Activated CD4-positive, alpha-beta T cell treated with anti-CD3 and anti-CD28 coated beads for 1 hour (primary cell): Measurements from ENCODE around the gene CCND1.
A peak's percentile ranks its signal among the peaks of the same experiment; 100 is the strongest.

Experiments
- DNase-seq: peaks from one replicate; pipeline ENCODE4 v3.0.0-alpha.2; 2020

The CCND1 gene

DNA sequence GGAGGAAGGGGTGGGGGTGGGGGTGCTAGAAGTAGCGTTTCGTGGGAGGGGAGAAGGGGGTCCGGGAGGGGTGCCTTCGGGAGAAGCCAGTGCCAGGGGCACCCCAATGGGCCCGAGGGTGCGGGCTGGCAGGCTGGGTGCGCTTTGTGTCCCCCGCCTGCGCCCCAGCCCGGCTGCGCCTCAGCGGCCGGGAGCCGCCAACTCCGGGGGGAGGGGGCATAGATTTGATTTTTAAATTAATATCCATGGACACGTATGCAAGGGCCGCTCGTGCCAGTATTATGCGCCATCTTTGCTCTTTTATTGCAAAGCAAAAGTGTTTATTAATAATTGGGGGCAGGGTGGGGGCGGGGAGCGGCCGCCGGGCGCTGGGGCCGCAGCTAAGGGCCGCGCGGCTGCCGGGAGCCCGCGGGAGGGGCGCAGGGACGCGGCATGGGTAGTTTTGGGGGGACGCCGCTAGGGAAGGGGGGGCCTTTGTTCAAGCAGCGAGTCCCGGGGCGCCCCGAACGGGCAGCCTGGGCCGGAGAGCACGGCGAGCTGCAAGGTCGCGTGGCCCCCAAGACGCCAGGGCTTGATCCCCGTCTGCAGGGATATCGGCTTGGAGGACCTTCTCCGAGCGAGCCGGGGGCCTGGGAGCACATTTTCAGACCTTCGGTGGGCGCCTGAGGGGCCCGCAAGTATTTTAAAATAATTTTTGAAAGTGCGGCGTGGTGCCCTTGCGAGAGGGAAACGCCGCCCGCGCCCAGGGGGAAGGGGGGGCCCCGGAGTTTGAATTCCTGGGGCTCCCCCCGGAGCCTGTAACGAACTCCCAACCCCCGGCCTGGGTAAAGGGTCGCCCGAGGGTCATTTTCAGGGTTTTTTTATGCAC is 959 bp downstream of the CCND1 start:
- DNase-seq: no peak

- DNase-seq: peak; percentile 31
These were observed 1.6 kb downstream of the CCND1 start for GRCh38 chr11:69642549-69642912.

DNA sequence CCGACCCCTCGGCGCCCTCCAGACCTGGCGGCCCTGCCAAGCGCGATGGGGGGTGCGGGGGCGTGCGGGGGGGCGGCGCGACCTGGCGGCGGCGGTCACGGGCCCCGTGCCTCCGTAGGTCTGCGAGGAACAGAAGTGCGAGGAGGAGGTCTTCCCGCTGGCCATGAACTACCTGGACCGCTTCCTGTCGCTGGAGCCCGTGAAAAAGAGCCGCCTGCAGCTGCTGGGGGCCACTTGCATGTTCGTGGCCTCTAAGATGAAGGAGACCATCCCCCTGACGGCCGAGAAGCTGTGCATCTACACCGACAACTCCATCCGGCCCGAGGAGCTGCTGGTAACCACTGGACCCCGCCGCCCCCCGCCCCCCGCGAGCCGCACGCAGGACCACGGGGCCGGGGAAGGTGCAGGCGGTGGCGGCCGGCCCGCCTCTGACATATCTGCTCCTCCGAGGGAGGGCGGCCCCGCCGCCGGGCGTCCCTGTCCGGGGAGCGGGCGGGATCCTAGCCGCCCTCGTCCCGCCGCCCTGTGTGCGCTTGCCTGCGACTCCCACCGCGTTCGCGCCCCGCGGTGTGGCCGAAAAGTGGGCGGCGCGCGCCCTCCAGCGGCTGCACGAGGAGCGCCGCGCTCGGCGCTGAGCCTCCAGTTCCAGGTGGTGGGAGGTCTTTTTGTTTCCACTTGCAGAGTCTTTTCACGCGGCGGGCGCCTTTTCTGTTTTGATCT is 2.1 kb downstream of the CCND1 start:
- peak; percentile 71 for DNase-seq

- no peak for DNase-seq
These were observed 2.7 kb downstream of the CCND1 start for GRCh38 chr11:69643646-69644045.

GRCh38 chr11:69644071-69644961 is 3.4 kb downstream of the CCND1 start:
- no peak for DNase-seq

GRCh38 chr11:69644962-69645675 is 4.2 kb downstream of the CCND1 start:
- no peak for DNase-seq

DNA sequence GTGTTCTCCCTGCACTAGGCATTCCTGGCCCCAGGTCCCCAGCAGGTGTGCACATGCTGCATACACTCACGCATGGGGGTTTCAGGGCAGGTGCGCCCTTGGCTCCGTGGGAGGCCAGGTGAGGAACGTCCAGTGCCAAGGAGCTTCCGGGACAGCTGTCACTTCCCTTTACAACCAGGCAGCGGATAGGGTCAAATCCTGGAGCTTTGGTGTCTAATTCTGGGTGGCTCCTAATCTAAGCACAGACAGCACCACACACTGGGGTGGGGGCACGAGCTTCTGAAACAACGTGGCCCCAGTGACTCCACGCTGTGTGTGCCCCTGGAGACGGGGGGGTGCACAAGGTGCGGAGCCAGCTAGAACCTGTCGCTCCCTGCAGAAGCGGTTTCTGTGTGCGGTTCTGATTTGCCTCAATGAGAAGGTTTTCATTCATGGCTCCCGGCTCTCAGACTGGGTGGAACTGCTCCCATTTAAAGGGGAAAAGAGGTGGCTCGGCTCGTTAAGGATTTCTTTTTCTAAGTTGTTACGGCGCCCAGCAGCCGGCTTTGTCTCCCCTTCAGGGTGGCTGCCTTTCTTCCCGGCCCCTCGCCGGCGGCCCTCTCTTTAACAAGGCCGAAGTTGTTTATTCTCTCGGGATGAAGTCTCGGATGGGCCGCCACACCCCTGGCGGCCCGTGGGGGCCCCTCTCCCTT is 5.0 kb downstream of the CCND1 start:
- no peak for DNase-seq

GRCh38 chr11:69646493-69647389 is 5.8 kb downstream of the CCND1 start:
- no peak for DNase-seq

GRCh38 chr11:69647390-69647748 is 6.4 kb downstream of the CCND1 start:
- no peak for DNase-seq

- DNase-seq: no peak
These were observed 7.0 kb downstream of the CCND1 start for GRCh38 chr11:69647761-69648497.

- no peak for DNase-seq
These were observed 8.0 kb downstream of the CCND1 start for GRCh38 chr11:69648679-69649575.

GRCh38 chr11:69649576-69649900 is 8.6 kb downstream of the CCND1 start:
- no peak for DNase-seq

GRCh38 chr11:69650081-69650831 is 9.3 kb downstream of the CCND1 start:
- DNase-seq: no peak

- no peak for DNase-seq
These were observed 9.9 kb downstream of the CCND1 start for GRCh38 chr11:69650832-69651344.

GRCh38 chr11:69651834-69652620 is 11.1 kb downstream of the CCND1 start:
- no peak for DNase-seq

GRCh38 chr11:69652999-69653398 is 12.0 kb downstream of the CCND1 start:
- no peak for DNase-seq

- no peak for DNase-seq
These were observed 12.5 kb downstream of the CCND1 start for GRCh38 chr11:69653406-69653960.
